Endothelial cell of umbilical vein (primary cell): Measurements from ENCODE around the gene ERCC4. TPM values are rescaled to one million over a fixed set of nuclear protein-coding genes. Genes with fewer than 3 reads are reported as not detected.

Experiments used
- BruUV-seq: library from RNA; stranded (reverse); fragments of 400-500 nt; replicated peaks from 2 replicates; lab custom pipeline; 2021; lab: Mats Ljungman, UMichigan
- CTCF ChIA-PET: fragments of 300-600, 350-600 bp; sonication (Branson Sonifier 250); formaldehyde crosslinking; loops from one replicate; lab custom pipeline; 2021; ENCODE audit warnings: antibody characterized with exemption, inconsistent platforms; lab: Charles Lee
- POLR2A ChIA-PET: fragments of 300-600, 350-600 bp; sonication (Branson Sonifier 250); formaldehyde crosslinking; loops from one replicate; lab custom pipeline; 2021; ENCODE audit warnings: antibody characterized with exemption, inconsistent platforms; lab: Charles Lee
- DNase-seq: peaks from one replicate; pipeline ENCODE4 v3.0.0-alpha.2; 2011; ENCODE audit warnings: low read depth, low spot score
- FAIRE-seq: peaks from 2 replicates; lab custom pipeline; 2011; peaks lifted over from hg19 to GRCh38; lab: Jason Lieb, UNC
- H2AFZ ChIP-seq: 2 replicates; pipeline ENCODE4 v1.6.0; 2012; ENCODE audit warnings: low read depth, low read length, control low read depth, inconsistent platforms
- H3K27ac ChIP-seq: 2 replicates; pipeline ENCODE4 v1.5.1; 2011; ENCODE audit warnings: low read depth, mild to moderate bottlenecking, control low read depth, low read length, moderate library complexity; ENCODE audit not compliant: insufficient read depth
- H3K27me3 ChIP-seq, 2 experiments: 2 replicates each; pipeline versions ENCODE4 v1.6.0 to v1.6.1; 2011; ENCODE audit warnings: low read length in 2 of 2, mixed read lengths in 1 of 2; ENCODE audit not compliant: control insufficient read depth in 2 of 2, insufficient read depth in 2 of 2
- H3K36me3 ChIP-seq, 2 experiments: 2 replicates in 1 of 2; 3 replicates in 1 of 2; pipeline ENCODE4 v1.5.1; 2011; ENCODE audit warnings: low read length in 2 of 2, mild to moderate bottlenecking in 1 of 2, moderate library complexity in 1 of 2; ENCODE audit not compliant: control insufficient read depth in 2 of 2, insufficient read depth in 2 of 2; ENCODE audit errors: extremely low read depth in 1 of 2
- H3K4me1 ChIP-seq: 3 replicates; pipeline ENCODE4 v1.5.1; 2011; ENCODE audit warnings: mild to moderate bottlenecking, low read length; ENCODE audit not compliant: control insufficient read depth, insufficient read depth; ENCODE audit errors: extremely low read depth
- H3K4me2 ChIP-seq: 2 replicates; pipeline ENCODE4 v1.6.1; 2011; ENCODE audit warnings: low read length, control low read depth, mixed read lengths; ENCODE audit not compliant: insufficient read depth
- H3K4me3 ChIP-seq, 3 experiments: fragments of 200-600 bp in 1 of 3; sonication (generic), shearing (Covaris generic) in 1 of 3; replicated peaks in 1 of 3; 2 replicates each; pipeline ENCODE4 v1.5.1; 2011 to 2016; ENCODE audit warnings: control low read depth in 3 of 3, low read length in 3 of 3, mild to moderate bottlenecking in 2 of 3, inconsistent platforms in 1 of 3, low read depth in 1 of 3, moderate library complexity in 1 of 3; ENCODE audit not compliant: insufficient read depth in 1 of 3
- H3K79me2 ChIP-seq: 2 replicates; pipeline ENCODE4 v1.6.0; 2012; ENCODE audit warnings: low read length, inconsistent platforms; ENCODE audit not compliant: control insufficient read depth, insufficient read depth
- H3K9ac ChIP-seq: replicated peaks from 2 replicates; pipeline ENCODE3; 2011; ENCODE audit warnings: low read length, control low read depth; ENCODE audit not compliant: insufficient read depth; ENCODE audit errors: extremely low read depth
- H3K9me1 ChIP-seq: replicated peaks from 3 replicates; pipeline ENCODE4 v1.6.0; 2011; ENCODE audit warnings: mild to moderate bottlenecking, low read length; ENCODE audit not compliant: control insufficient read depth, insufficient read depth; ENCODE audit errors: extremely low read depth
- H3K9me3 ChIP-seq: replicated peaks from 2 replicates; pipeline ENCODE4 v1.5.1; 2012; ENCODE audit warnings: low read length, inconsistent platforms; ENCODE audit not compliant: control insufficient read depth, insufficient read depth
- H4K20me1 ChIP-seq: replicated peaks from 2 replicates; pipeline ENCODE3; 2011; ENCODE audit warnings: mild to moderate bottlenecking, low read length; ENCODE audit not compliant: control insufficient read depth, insufficient read depth; ENCODE audit errors: extremely low read depth
- EZH2 ChIP-seq: IDR thresholded peaks from 2 replicates; pipeline ENCODE4 v1.6.1; 2012; ENCODE audit warnings: borderline replicate concordance, low read depth, mild to moderate bottlenecking, moderate library complexity, low read length, inconsistent platforms; ENCODE audit not compliant: severe bottlenecking
- JUN ChIP-seq: IDR thresholded peaks from 2 replicates; pipeline ENCODE4 v1.6.1; 2011; ENCODE audit warnings: borderline replicate concordance, low read depth; ENCODE audit not compliant: insufficient read length, insufficient read depth
- MYC ChIP-seq: IDR thresholded peaks from one replicate; pipeline ENCODE4 v1.6.1; 2011; ENCODE audit warnings: mild to moderate bottlenecking, low read depth, low read length
- POLR2A ChIP-seq: IDR thresholded peaks from 2 replicates; pipeline ENCODE4 v1.6.1; 2012; ENCODE audit warnings: low read depth, mild to moderate bottlenecking, control low read depth, low read length
- POLR2AphosphoS5 ChIP-seq: IDR thresholded peaks from 2 replicates; pipeline ENCODE4 v1.6.1; 2012; ENCODE audit warnings: low read depth, mild to moderate bottlenecking, control low read depth, low read length, moderate library complexity; ENCODE audit not compliant: insufficient read depth
- dilution Hi-C: fragments of 300-500 bp; cut with MboI; formaldehyde crosslinking; loops from one replicate; pipeline ENCODE4 v1.15.0; 2019; ENCODE audit warnings: low sequenced_read_pairs; ENCODE audit not compliant: extremely low pct_ligation_motif_present
- intact Hi-C: fragments of 100-400 bp; cut with micrococcal nuclease; formaldehyde crosslinking; loops from one replicate; pipeline ENCODE4 v1.10.0; 2022
- polyA plus RNA-seq, 4 experiments: library from polyadenylated mRNA; depleted of rRNA in 3 of 4; stranded (reverse) in 3 of 4; unstranded in 1 of 4; fragments of >200 nt; gene quantifications; 2 replicates each; pipeline versions ENCODE4 v1.2.1 to v1.2.3, GENCODE V29; 2011 to 2012; ENCODE audit warnings: missing spikeins in 1 of 4
- total RNA-seq: library from RNA; stranded (reverse); gene quantifications from 2 replicates; pipeline ENCODE4 v1.2.3, GENCODE V29; 2021
- TF ChIP-seq, protein P1 (sequence below): IDR thresholded peaks from 2 replicates; pipeline ENCODE4 v1.6.1; 2011; ENCODE audit not compliant: insufficient read depth, insufficient read length
- TF ChIP-seq, protein P2 (sequence below), 2 donors: IDR thresholded peaks; 1 replicate in 1 of 2; 2 replicates in 1 of 2; pipeline ENCODE4 v1.5.1; 2011; ENCODE audit warnings: low read length in 2 of 2, mild to moderate bottlenecking in 2 of 2, moderate library complexity in 2 of 2, control low read depth in 1 of 2, inconsistent platforms in 1 of 2, low read depth in 1 of 2; ENCODE audit not compliant: insufficient read depth in 1 of 2; ENCODE audit errors: extremely low read depth in 1 of 2

The ERCC4 gene
- total and polyA plus RNA-seq, 2 donors (not counting 3 experiments of a cell fraction or from before 2014, with no cell fraction given) = 4.9 to 17.1 TPM

DNA sequence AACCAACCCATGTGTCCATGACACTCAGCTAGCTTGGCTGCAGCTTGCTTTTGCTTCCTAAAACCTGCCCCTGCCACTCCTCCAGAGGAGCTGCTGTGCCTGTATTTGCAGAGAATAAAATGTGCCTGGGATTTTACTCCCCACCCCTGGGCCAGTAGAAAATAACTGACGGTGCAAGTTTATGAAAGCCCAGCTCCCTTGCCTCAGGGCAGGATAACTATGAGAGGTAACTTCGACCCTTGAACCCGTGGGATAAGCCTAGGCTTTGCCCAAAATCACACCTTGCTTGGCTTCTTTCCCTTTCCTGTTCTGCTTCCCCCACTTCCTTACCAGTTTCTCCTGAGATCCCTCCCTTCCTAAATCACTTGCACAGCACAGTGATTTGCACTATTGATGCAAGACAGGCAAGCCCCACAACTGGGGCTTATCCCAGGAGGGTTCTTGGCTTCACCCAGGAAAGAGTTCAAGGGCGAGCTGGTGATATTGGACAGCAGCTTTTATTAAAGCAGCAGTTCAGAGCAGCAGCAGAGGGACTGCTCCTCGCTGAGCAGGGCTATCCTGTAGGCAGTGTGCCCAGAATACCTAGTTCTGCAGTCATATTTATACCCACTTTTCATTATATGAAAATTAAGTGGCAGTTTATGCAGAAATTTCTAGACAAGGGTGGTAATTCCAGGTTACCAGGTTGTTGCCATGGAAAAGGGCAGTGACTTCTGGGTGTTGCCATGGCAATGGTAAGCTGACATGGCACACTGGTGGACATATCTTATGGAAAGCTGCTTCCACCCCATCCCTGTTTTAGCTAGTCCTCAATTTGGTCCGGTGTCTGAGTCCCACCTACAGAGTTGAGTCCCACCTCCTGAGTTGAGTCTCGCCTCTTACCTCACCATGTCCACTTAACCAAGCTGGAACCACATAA is 6.3 kb upstream of the ERCC4 start:
- H3K27ac ChIP-seq = no peak overlapping the region
- H3K9me1 ChIP-seq = no peaks in the 10 kb centered on the region
- CTCF ChIA-PET = interaction anchor here (0.7 kb wide), 1 partner anchor 10 kb away, joined by 3 read pairs; no protein-coding TSS in a partner anchor
- H3K4me1 ChIP-seq = no peaks in the 10 kb centered on the region
- dilution Hi-C loops (no loop called here), intact Hi-C loops (no loop called here)
- POLR2A ChIA-PET = no interaction called here
- peaks cover 3 to 5% of the 10 kb centered on the region in 2 experiments for H3K27me3 ChIP-seq
- no peak overlapping the region for H3K4me2 ChIP-seq
- no peak overlapping the region for H3K9ac ChIP-seq
- FAIRE-seq (no peak), DNase-seq (no peak)
- no peak overlapping the region for H2AFZ ChIP-seq
- BruUV-seq = no TSS peak
- no peaks in the 10 kb centered on the region for H3K79me2 ChIP-seq
- TF ChIP-seq, protein P1, sequence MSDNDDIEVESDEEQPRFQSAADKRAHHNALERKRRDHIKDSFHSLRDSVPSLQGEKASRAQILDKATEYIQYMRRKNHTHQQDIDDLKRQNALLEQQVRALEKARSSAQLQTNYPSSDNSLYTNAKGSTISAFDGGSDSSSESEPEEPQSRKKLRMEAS = no peak
- TF ChIP-seq POLR2AphosphoS5 (no peak), POLR2A (no peak), JUN (no peak)
- no peaks in the 10 kb centered on the region for H3K36me3 ChIP-seq
- no peaks in the 10 kb centered on the region for H4K20me1 ChIP-seq
- no peaks in the 10 kb centered on the region for H3K9me3 ChIP-seq
- no peak overlapping the region for H3K4me3 ChIP-seq

DNA sequence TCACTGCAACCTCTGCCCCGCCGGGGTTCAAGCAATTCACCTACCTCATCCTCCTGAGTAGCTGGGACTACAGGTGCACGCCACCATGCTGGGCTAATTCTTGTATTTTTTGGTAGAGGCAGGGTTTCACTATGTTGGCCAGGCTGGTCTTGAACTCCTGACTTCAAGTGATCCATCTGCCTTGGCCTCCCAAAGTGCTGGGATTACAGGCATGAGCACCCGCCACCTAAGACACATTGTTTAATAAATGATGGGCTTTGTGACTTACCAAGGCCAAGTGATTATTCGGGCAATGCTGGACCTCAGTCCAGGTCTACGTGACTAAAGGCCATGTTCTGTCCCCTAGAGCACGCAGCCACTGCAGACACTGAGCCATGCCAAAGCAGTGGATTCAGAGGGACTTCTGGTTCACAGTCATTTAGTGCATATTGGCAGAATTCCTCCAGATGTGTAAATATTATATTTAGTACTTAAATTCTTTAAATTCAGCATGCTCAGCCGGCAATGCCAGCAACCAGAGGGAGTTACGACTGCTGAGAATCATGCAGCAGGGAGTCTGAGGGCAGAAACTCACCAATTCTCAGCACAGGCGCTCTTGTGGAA is 4.8 kb upstream of the ERCC4 start:
- ChIA-PET CTCF (interaction anchor here (1.0 kb wide), 1 partner anchor 49 kb away, joined by 3 read pairs; no protein-coding TSS in a partner anchor), POLR2A (no interaction called here)
- no peak overlapping the region for H3K9ac ChIP-seq
- peaks cover 3 to 5% of the 10 kb centered on the region in 2 experiments for H3K27me3 ChIP-seq
- H3K9me3 ChIP-seq = no peaks in the 10 kb centered on the region
- H4K20me1 ChIP-seq = no peaks in the 10 kb centered on the region
- no peaks in the 10 kb centered on the region for H3K4me1 ChIP-seq
- H3K79me2 ChIP-seq = no peaks in the 10 kb centered on the region
- FAIRE-seq = no peak
- no peak overlapping the region for H3K27ac ChIP-seq
- DNase-seq = no peak
- H3K36me3 ChIP-seq = no peaks in the 10 kb centered on the region
- TF ChIP-seq, protein P2, sequence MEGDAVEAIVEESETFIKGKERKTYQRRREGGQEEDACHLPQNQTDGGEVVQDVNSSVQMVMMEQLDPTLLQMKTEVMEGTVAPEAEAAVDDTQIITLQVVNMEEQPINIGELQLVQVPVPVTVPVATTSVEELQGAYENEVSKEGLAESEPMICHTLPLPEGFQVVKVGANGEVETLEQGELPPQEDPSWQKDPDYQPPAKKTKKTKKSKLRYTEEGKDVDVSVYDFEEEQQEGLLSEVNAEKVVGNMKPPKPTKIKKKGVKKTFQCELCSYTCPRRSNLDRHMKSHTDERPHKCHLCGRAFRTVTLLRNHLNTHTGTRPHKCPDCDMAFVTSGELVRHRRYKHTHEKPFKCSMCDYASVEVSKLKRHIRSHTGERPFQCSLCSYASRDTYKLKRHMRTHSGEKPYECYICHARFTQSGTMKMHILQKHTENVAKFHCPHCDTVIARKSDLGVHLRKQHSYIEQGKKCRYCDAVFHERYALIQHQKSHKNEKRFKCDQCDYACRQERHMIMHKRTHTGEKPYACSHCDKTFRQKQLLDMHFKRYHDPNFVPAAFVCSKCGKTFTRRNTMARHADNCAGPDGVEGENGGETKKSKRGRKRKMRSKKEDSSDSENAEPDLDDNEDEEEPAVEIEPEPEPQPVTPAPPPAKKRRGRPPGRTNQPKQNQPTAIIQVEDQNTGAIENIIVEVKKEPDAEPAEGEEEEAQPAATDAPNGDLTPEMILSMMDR (IDR thresholded peaks at IDR 0.05; ENCODE audit: extremely low read depth in 1 of 2, insufficient read depth in 1 of 2, low read depth in 1 of 2, low read length in 2 of 2) = no peak
- TF ChIP-seq MYC (no peak), EZH2 (no peak), POLR2AphosphoS5 (no peak)
- H3K4me2 ChIP-seq = no peak overlapping the region
- H3K4me3 ChIP-seq = no peak overlapping the region
- no TSS peak for BruUV-seq
- no peak overlapping the region for H2AFZ ChIP-seq
- intact Hi-C loops = no loop called here
- H3K9me1 ChIP-seq = no peaks in the 10 kb centered on the region
- dilution Hi-C loops = no loop called here
